NB4 (cell line): ENCODE data around the gene EEF1AKMT2.
"Not testable (repeated sequence)": the region's sequence is repeated elsewhere in the genome, so short reads cannot be mapped to it uniquely, and the experiment has no call there.

ENCODE experiments used
- DNase-seq: peaks from one replicate; pipeline ENCODE4 v3.0.0; 2010; ENCODE audit warnings: low read depth
- H3K4me3 ChIP-seq: one replicate; pipeline ENCODE4 v1.5.1; 2011; ENCODE audit warnings: mild to moderate bottlenecking, low read depth, low read length, moderate library complexity
- MYC ChIP-seq: IDR thresholded peaks from 2 replicates; pipeline ENCODE4 v1.6.1; 2011; ENCODE audit warnings: low read depth, low read length
- POLR2A ChIP-seq: IDR thresholded peaks from 2 replicates; pipeline ENCODE4 v1.6.1; 2011; ENCODE audit warnings: mild to moderate bottlenecking; ENCODE audit not compliant: insufficient read length; ENCODE audit errors: extremely low read depth
- TF ChIP-seq, protein P1 (sequence below): IDR thresholded peaks from 2 replicates; pipeline ENCODE4 v1.6.1; 2011; ENCODE audit warnings: low read depth, low read length
- TF ChIP-seq, protein P2 (sequence below): IDR thresholded peaks from one replicate; pipeline ENCODE4 v1.5.1; 2012; ENCODE audit warnings: low read depth, low read length

The EEF1AKMT2 gene

DNA sequence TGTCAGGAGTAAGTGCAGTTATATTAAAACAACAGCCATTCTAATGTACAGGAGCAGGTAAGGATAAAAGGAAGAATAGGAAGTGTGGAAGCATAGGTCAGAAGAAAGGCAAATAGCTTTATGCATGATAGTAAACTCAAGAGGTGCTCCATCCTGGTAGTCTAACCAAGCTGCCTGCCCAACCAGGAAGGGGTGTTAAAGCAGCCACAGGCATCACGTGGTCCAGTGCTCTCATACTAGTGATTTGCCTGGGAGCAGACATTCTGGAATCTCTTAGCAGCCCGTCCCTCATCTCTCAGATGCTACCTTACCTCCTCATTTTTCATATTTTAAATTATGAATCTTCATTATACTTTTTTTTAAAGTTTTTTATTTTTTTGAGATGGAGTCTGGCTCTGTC lies 28.4 kb upstream of the EEF1AKMT2 start:
- H3K4me3 ChIP-seq = no peak overlapping the region
- TF ChIP-seq, protein P1, sequence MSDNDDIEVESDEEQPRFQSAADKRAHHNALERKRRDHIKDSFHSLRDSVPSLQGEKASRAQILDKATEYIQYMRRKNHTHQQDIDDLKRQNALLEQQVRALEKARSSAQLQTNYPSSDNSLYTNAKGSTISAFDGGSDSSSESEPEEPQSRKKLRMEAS = no peak
- no peak for TF ChIP-seq POLR2A
- TF ChIP-seq, protein P2, sequence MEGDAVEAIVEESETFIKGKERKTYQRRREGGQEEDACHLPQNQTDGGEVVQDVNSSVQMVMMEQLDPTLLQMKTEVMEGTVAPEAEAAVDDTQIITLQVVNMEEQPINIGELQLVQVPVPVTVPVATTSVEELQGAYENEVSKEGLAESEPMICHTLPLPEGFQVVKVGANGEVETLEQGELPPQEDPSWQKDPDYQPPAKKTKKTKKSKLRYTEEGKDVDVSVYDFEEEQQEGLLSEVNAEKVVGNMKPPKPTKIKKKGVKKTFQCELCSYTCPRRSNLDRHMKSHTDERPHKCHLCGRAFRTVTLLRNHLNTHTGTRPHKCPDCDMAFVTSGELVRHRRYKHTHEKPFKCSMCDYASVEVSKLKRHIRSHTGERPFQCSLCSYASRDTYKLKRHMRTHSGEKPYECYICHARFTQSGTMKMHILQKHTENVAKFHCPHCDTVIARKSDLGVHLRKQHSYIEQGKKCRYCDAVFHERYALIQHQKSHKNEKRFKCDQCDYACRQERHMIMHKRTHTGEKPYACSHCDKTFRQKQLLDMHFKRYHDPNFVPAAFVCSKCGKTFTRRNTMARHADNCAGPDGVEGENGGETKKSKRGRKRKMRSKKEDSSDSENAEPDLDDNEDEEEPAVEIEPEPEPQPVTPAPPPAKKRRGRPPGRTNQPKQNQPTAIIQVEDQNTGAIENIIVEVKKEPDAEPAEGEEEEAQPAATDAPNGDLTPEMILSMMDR = no peak
- TF ChIP-seq MYC = no peak
- no peak for DNase-seq

DNA sequence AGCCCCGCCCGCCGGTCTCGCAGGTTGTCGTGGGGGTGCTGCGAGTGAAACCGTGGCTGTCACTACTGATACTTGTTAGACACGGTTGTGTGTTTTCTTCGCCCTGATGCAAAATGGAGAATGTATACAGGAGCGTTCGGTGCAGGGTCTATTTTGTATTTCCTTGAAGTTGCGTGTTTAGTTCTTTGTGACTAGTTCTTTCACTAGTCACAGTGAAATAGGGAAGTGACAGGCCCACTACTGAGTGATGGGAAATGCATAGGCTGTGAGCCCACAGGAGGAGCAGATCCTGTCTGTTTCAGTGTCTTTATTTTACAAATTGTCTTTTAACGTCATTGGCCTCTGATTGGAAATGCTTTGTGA lies 10.6 kb upstream of the EEF1AKMT2 start:
- DNase-seq = peak; percentile 77
- TF ChIP-seq MYC (no peak), POLR2A (no peak)
- TF ChIP-seq, protein P1 = no peak
- TF ChIP-seq, protein P2 = no peak
- H3K4me3 ChIP-seq = peak overlapping the region; percentile 87

DNA sequence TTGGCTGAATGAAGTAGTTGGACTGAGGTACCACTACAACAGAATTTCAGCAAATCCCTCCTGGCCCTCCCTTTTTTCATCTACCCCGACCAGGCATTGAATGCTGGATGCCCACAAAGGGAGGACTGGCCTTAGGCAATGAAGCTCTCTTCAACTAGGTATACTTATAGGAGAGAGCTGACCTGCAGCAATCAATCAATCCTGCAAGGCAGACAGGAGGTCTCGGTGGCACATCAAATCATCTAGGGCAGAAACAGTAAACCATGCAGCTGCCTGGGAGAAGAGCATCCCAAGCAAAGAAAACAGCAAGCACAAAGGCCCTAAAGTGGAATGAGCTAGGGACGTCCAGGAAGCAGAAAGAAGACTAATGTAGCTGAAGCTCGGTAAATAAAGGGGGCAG lies 7.5 kb upstream of the EEF1AKMT2 start:
- H3K4me3 ChIP-seq = no peak overlapping the region
- no peak for TF ChIP-seq POLR2A
- TF ChIP-seq MYC = no peak
- TF ChIP-seq, protein P1 = no peak
- TF ChIP-seq, protein P2 = no peak
- no peak for DNase-seq

DNA sequence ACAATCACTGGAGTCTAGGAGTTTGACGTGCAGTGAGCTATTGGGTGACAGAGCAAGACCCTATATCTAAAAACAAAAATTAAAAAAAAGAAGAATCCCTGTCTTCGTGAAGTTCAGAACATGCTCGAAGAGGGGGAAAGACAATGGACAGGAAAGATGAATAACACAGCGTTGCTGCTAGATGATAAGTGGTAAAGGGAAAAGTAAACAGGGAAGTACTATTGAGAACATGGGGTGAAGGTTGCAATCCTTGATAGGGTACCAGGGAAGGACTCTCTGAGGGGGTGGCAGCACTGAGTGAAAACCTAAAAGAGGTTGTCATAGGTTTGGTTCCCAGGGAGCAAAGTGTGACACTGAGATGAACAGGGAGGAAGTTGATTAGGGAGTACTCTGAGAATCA lies 7.1 kb upstream of the EEF1AKMT2 start:
- TF ChIP-seq, protein P2 = no peak
- no peak for TF ChIP-seq POLR2A
- TF ChIP-seq, protein P1 = no peak
- no peak for TF ChIP-seq MYC
- no peak for DNase-seq

DNA sequence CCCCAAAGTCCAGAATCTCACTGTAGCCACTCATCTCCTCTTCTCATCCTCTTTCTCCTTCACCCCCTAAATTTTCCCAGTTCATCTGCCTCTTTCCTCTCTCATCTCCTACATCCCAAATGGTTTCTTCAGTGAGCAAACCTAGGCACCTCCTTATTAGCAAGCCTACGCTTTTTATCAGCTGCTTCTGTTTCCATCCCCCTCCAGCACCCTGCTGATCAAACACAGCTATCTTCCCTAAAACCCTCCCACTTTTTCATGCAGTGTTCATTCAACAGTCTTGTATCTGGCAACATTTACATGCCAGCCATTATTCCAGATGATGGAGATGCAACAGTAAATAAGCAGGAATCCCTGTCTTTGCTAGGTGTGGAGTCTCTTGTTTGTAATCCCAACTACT lies 6.7 kb upstream of the EEF1AKMT2 start:
- no peak for DNase-seq
- TF ChIP-seq MYC (no peak), POLR2A (no peak)
- TF ChIP-seq, protein P2 = no peak
- TF ChIP-seq, protein P1 = no peak

More for the DNA sequence above, 7.1 kb upstream of the EEF1AKMT2 start:
- H3K4me3 ChIP-seq = no peak overlapping the region

DNA sequence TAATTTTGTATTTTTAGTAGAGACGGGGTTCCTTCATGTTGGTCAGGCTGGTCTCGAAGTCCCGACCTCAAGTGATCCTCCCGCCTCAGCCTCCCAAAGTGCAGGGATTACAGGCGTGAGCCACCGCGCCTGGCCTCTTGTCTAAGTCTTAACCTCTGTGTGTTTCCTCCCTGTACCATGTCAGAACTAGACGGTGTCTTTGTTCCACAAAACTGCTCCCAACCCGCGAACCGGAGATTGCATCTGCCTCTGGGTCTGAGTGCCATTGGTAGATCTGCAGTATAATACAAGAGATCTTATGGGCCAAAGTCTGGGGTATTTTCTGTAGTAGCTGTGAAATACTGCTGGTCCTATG lies 1.3 kb upstream of the EEF1AKMT2 start:
- no peak overlapping the region for H3K4me3 ChIP-seq
- TF ChIP-seq, protein P1 = no peak
- TF ChIP-seq POLR2A (no peak), MYC (no peak)
- TF ChIP-seq, protein P2 = no peak
- no peak for DNase-seq

More for the DNA sequence above, 6.7 kb upstream of the EEF1AKMT2 start:
- no peak overlapping the region for H3K4me3 ChIP-seq

DNA sequence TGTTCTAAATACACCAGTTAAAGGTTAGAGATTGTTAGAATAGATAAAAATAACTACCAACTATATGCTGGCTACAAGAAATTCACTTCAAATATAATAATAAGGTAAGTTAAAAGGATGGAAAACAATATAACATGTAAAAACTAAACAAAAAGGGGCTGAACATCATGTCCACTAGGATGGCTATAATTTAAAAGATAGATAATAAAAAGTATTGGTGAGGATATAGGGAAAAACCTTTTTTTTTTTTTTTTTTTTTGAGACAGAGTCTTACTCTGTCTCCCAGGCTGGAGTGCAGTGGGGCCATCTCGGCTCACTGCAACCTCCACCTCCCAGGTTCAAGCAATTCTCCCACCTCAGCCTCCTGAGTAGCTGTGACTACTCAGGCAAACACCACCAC lies 8.8 kb downstream of the EEF1AKMT2 start:
- H3K4me3 ChIP-seq, DNase-seq: not testable (repeated sequence)
